HCT116 (cell line): ENCODE data around the gene PRRG1. TPM values are rescaled to one million over a fixed set of nuclear protein-coding genes. Genes with fewer than 3 reads are reported as not detected.
A peak's percentile ranks its signal among the peaks of the same experiment; 100 is the strongest.

Source experiments
- ATAC-seq: fragments of 200-7000 bp; cut with Tn5 transposase; 2 replicates; pipeline ENCODE4 v1.9.1; 2020; ENCODE audit warnings: mild to moderate bottlenecking, moderate library complexity
- BruUV-seq: library from RNA; stranded (reverse); fragments of 400-500 nt; replicated peaks from 2 replicates; lab custom pipeline; 2021; lab: Mats Ljungman, UMichigan
- CTCF ChIA-PET: fragments of 300-600 bp; sonication (Branson Sonifier 250); formaldehyde crosslinking; loops from one replicate; lab custom pipeline; 2021; ENCODE audit warnings: antibody characterized with exemption; lab: Charles Lee
- POLR2A ChIA-PET: fragments of 300-600, 350-600 bp; sonication (Branson Sonifier 250); formaldehyde crosslinking; loops from one replicate; lab custom pipeline; 2021; ENCODE audit warnings: antibody characterized with exemption; lab: Charles Lee
- RAD21 ChIA-PET, 2 experiments: fragments of 300-600 bp; sonication (Branson Sonifier 250); formaldehyde crosslinking; loops; one replicate each; lab custom pipeline; 2023; ENCODE audit warnings: low total read pairs in 2 of 2; ENCODE audit not compliant: uncharacterized antibody in 2 of 2, unreplicated experiment in 2 of 2, low non-redundant PET in 1 of 2; lab: Charles Lee
- DNase-seq: peaks from one replicate; pipeline ENCODE4 v3.0.0-alpha.2; 2010; ENCODE audit warnings: low read depth, low spot score
- H2AFZ ChIP-seq: fragments of 200-600 bp; shearing (Covaris generic), sonication (generic); 2 replicates; pipeline ENCODE4 v1.6.1; 2017; ENCODE audit warnings: low read depth, mixed run types, mixed read lengths, antibody characterized with exemption, low read length; ENCODE audit not compliant: poor library complexity, severe bottlenecking
- H3K27ac ChIP-seq: 2 replicates; pipeline ENCODE4 v1.5.1; 2012; ENCODE audit warnings: low read depth, low read length
- H3K27me3 ChIP-seq: fragments of 200-600 bp; sonication (generic); 2 replicates; pipeline ENCODE4 v1.6.1; 2016; ENCODE audit warnings: mixed run types, low read length, mixed read lengths; ENCODE audit not compliant: insufficient read depth
- H3K36me3 ChIP-seq, 2 experiments: fragments of 200-500 bp in 1 of 2; fragments of 200-600 bp in 1 of 2; sonication (Bioruptor generic) in 1 of 2; sonication (generic) in 1 of 2; 2 replicates each; pipeline versions ENCODE4 v1.5.1 to v1.6.1; 2014 to 2016; ENCODE audit warnings: low read length in 2 of 2, inconsistent platforms in 1 of 2, mixed read lengths in 1 of 2, mixed run types in 1 of 2; ENCODE audit not compliant: insufficient read depth in 2 of 2, control insufficient read depth in 1 of 2
- H3K4me1 ChIP-seq, 2 experiments: fragments of 200-600 bp in 1 of 2; sonication (generic) in 1 of 2; 2 replicates each; pipeline versions ENCODE4 v1.5.1 to v1.6.1; 2012 to 2017; ENCODE audit warnings: low read length in 2 of 2, inconsistent platforms in 1 of 2, mild to moderate bottlenecking in 1 of 2, mixed read lengths in 1 of 2, mixed run types in 1 of 2, moderate library complexity in 1 of 2; ENCODE audit not compliant: insufficient read depth in 2 of 2, control insufficient read depth in 1 of 2
- H3K4me2 ChIP-seq: fragments of 200-600 bp; sonication (generic); 2 replicates; pipeline ENCODE4 v1.6.1; 2017; ENCODE audit warnings: mixed run types, low read length, mixed read lengths
- H3K4me3 ChIP-seq, 2 experiments: fragments of 200-600 bp in 1 of 2; sonication (generic) in 1 of 2; replicated peaks in 1 of 2; 2 replicates each; pipeline ENCODE4 v1.5.1; 2011 to 2016; ENCODE audit warnings: low read length in 2 of 2, control low read depth in 1 of 2, low read depth in 1 of 2, mild to moderate bottlenecking in 1 of 2, mixed read lengths in 1 of 2, mixed run types in 1 of 2
- H3K79me2 ChIP-seq: fragments of 200-600 bp; sonication (generic); 2 replicates; pipeline ENCODE4 v1.6.1; 2017; ENCODE audit warnings: mild to moderate bottlenecking, mixed run types, low read length, moderate library complexity, mixed read lengths; ENCODE audit not compliant: insufficient read depth
- H3K9ac ChIP-seq: fragments of 200-600 bp; sonication (generic); 2 replicates; pipeline ENCODE4 v1.6.1; 2016; ENCODE audit warnings: low read length, mixed read lengths
- H3K9me2 ChIP-seq: fragments of 200-600 bp; sonication (generic), shearing (Covaris generic); 2 replicates; pipeline ENCODE4 v1.6.1; 2017; ENCODE audit warnings: mixed run types, mild to moderate bottlenecking, moderate library complexity; ENCODE audit not compliant: insufficient read depth
- H3K9me3 ChIP-seq, 2 experiments: fragments of 200-500 bp in 1 of 2; fragments of 200-600 bp in 1 of 2; sonication (Bioruptor generic) in 1 of 2; sonication (generic) in 1 of 2; 2 replicates each; pipeline ENCODE4 v1.6.1; 2014 to 2017; ENCODE audit warnings: low read length in 2 of 2, mixed read lengths in 2 of 2, inconsistent platforms in 1 of 2, low read depth in 1 of 2, mild to moderate bottlenecking in 1 of 2, mixed run types in 1 of 2, moderate library complexity in 1 of 2; ENCODE audit not compliant: control insufficient read depth in 1 of 2, insufficient read depth in 1 of 2
- H4K20me1 ChIP-seq: fragments of 200-600 bp; sonication (generic), shearing (Covaris generic); 2 replicates; pipeline ENCODE4 v1.6.1; 2017; ENCODE audit warnings: mixed run types, mild to moderate bottlenecking, moderate library complexity; ENCODE audit not compliant: insufficient read depth
- ELF1 ChIP-seq: IDR thresholded peaks from 2 replicates; pipeline ENCODE4 v1.6.1; 2012; ENCODE audit warnings: low read depth, borderline replicate concordance
- EZH2phosphoT487 ChIP-seq: fragments of 200-600 bp; IDR thresholded peaks from 2 replicates; pipeline ENCODE4 v1.6.1; 2018; ENCODE audit warnings: antibody characterized with exemption, borderline replicate concordance
- FOSL1 ChIP-seq: IDR thresholded peaks from 2 replicates; pipeline ENCODE4 v1.6.1; 2012; ENCODE audit warnings: low read depth
- POLR2A ChIP-seq: IDR thresholded peaks from 2 replicates; pipeline ENCODE4 v1.7.0; 2011; ENCODE audit warnings: borderline replicate concordance; ENCODE audit not compliant: insufficient read depth, insufficient read length; ENCODE audit errors: extremely low read depth
- POLR2AphosphoS5 ChIP-seq: IDR thresholded peaks from 2 replicates; pipeline ENCODE4 v1.6.1; 2011; ENCODE audit warnings: mild to moderate bottlenecking, low read depth, low read length, moderate library complexity
- SIN3A ChIP-seq: IDR thresholded peaks from 2 replicates; pipeline ENCODE4 v1.6.1; 2012; ENCODE audit warnings: low read depth
- SRF ChIP-seq: IDR thresholded peaks from 2 replicates; pipeline ENCODE4 v1.6.1; 2012; ENCODE audit warnings: low read depth
- YY1 ChIP-seq: IDR thresholded peaks from 2 replicates; pipeline ENCODE4 v1.6.1; 2011; ENCODE audit warnings: low read length, low read depth, moderate library complexity, mild to moderate bottlenecking; ENCODE audit not compliant: insufficient replicate concordance; ENCODE audit errors: extremely low read depth
- ZFX ChIP-seq: fragments of 450-650 bp; IDR thresholded peaks from 2 replicates; pipeline ENCODE4 v1.6.1; 2017
- intact Hi-C: fragments of 100-400 bp; cut with micrococcal nuclease; formaldehyde crosslinking; loops from 2 replicates; pipeline ENCODE4 v1.10.0; 2022
- total RNA-seq: library from RNA; stranded (reverse); gene quantifications from one replicate; pipeline ENCODE4 v1.2.1, GENCODE V29; 2021; ENCODE audit not compliant: unreplicated experiment
- TF ChIP-seq, protein P1 (sequence below), 3 experiments: fragments of 200-600 bp in 1 of 3; sonication (generic) in 1 of 3; IDR thresholded peaks in 2 of 3; conservative IDR thresholded peaks in 1 of 3; 2 replicates each; pipeline ENCODE4 v1.5.1; 2012 to 2017; ENCODE audit warnings: low read depth in 2 of 3, low read length in 2 of 3, antibody characterized with exemption in 1 of 3, borderline replicate concordance in 1 of 3, control low read depth in 1 of 3, mild to moderate bottlenecking in 1 of 3, mixed read lengths in 1 of 3, mixed run types in 1 of 3, moderate library complexity in 1 of 3; ENCODE audit not compliant: insufficient read depth in 1 of 3
- TF ChIP-seq, protein P2 (sequence below): IDR thresholded peaks from 2 replicates; pipeline ENCODE4 v1.6.1; 2012; ENCODE audit warnings: low read depth

PRRG1 gene
- total RNA-seq, 1 experiment from 2014 or later = 16.0 TPM

DNA sequence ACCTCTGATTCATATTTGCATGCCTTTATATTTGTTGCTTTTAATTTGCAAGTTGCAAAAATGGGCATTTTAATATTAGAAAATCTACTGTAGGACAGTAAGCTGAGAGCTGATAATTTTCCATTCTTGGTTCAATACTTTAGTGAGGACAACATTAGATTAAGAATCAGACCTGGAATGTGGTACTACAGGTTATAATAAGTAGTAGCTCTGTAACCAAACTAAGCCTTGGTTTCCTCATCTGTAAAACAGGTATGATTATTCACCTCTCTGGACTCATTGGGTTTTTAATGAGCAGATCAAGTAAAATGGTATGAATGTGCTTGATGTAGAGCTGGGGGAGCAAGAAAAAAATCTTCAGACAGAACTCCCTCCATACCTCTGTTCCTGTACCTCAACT is 31.1 kb downstream of the PRRG1 start:
- Histone ChIP-seq H3K36me3 (no peaks in the 10 kb centered on the region), H3K4me3 (0 out of 4 replicates have a peak overlapping the region, but pooled peaks of 1 of the 2 experiments have one; percentile 27), H3K9me3 (no peaks in the 10 kb centered on the region), H3K4me1 (peaks cover 16 to 22% of the 10 kb centered on the region in 2 experiments), H3K79me2 (peaks cover 82% of the 10 kb centered on the region), H2AFZ (no peak overlapping the region), H3K27ac (no peak overlapping the region), H3K9ac (no peak overlapping the region), H3K4me2 (peak overlapping the region; percentile 62), H3K27me3 (no peaks in the 10 kb centered on the region), H3K9me2 (no peaks in the 10 kb centered on the region), H4K20me1 (0 out of 2 replicates have a peak, but pooled peaks cover 12% of the 10 kb centered on the region)
- no peak for ATAC-seq
- intact Hi-C loops = no loop called here
- BruUV-seq = no TSS peak
- DNase-seq = no peak
- TF ChIP-seq POLR2A (no peak), FOSL1 (no peak), ELF1 (no peak), SIN3A (no peak), EZH2phosphoT487 (no peak), POLR2AphosphoS5 (no peak), YY1 (no peak), ZFX (no peak), SRF (no peak)
- TF ChIP-seq, protein P1, sequence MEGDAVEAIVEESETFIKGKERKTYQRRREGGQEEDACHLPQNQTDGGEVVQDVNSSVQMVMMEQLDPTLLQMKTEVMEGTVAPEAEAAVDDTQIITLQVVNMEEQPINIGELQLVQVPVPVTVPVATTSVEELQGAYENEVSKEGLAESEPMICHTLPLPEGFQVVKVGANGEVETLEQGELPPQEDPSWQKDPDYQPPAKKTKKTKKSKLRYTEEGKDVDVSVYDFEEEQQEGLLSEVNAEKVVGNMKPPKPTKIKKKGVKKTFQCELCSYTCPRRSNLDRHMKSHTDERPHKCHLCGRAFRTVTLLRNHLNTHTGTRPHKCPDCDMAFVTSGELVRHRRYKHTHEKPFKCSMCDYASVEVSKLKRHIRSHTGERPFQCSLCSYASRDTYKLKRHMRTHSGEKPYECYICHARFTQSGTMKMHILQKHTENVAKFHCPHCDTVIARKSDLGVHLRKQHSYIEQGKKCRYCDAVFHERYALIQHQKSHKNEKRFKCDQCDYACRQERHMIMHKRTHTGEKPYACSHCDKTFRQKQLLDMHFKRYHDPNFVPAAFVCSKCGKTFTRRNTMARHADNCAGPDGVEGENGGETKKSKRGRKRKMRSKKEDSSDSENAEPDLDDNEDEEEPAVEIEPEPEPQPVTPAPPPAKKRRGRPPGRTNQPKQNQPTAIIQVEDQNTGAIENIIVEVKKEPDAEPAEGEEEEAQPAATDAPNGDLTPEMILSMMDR (IDR thresholded peaks at IDR 0.05 in 2 of 3, conservative IDR thresholded peaks at IDR 0.05 in 1 of 3; ENCODE audit: borderline replicate concordance in 1 of 3, insufficient read depth in 1 of 3, low read depth in 2 of 3, low read length in 2 of 3) = no peak
- TF ChIP-seq, protein P2, sequence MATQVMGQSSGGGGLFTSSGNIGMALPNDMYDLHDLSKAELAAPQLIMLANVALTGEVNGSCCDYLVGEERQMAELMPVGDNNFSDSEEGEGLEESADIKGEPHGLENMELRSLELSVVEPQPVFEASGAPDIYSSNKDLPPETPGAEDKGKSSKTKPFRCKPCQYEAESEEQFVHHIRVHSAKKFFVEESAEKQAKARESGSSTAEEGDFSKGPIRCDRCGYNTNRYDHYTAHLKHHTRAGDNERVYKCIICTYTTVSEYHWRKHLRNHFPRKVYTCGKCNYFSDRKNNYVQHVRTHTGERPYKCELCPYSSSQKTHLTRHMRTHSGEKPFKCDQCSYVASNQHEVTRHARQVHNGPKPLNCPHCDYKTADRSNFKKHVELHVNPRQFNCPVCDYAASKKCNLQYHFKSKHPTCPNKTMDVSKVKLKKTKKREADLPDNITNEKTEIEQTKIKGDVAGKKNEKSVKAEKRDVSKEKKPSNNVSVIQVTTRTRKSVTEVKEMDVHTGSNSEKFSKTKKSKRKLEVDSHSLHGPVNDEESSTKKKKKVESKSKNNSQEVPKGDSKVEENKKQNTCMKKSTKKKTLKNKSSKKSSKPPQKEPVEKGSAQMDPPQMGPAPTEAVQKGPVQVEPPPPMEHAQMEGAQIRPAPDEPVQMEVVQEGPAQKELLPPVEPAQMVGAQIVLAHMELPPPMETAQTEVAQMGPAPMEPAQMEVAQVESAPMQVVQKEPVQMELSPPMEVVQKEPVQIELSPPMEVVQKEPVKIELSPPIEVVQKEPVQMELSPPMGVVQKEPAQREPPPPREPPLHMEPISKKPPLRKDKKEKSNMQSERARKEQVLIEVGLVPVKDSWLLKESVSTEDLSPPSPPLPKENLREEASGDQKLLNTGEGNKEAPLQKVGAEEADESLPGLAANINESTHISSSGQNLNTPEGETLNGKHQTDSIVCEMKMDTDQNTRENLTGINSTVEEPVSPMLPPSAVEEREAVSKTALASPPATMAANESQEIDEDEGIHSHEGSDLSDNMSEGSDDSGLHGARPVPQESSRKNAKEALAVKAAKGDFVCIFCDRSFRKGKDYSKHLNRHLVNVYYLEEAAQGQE = no peak
- RAD21 ChIA-PET = no interaction called here
- CTCF ChIA-PET = no interaction called here
- POLR2A ChIA-PET = no interaction called here
